ENCODE data around the gene MAP4K5.
"Not testable (repeated sequence)": the region's sequence is repeated elsewhere in the genome, so short reads cannot be mapped to it uniquely, and the experiment has no call there.

MAP4K5 gene

DNA sequence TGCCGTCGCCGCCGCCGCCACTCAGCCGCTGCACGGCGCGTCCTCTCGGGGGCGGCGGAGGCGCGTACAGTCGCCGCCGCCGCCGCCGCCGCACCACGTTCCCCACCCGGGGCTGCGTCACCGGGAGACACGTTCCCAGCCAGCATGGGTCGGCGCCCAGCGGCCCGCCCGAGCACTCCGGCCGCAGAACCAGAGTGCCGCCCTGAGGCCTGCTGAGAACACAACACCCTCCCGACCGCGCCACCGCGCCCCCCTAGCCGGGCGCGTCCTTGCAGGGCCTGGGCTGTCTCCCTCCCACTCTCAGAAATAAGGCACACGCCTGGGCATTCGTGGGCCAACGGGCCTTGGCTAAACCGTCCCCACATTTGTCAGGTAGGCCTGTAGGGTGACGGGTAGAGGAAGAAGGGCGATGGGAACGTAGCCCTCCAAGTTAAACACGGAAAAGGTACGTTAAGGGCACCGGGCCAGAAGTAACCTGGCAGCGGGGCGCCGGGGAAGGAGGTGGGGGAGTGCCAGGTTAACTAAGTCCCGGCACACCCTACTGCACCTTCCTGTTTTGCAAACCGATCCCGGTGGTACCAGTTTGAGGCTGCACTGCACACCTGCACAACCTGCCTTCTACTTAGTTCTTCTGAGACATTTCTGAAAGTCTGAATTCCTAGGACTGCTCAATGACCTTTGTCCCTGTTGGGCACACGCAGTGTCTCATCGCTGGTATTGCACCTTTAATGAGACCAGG lies at the start of gene MAP4K5:
MAP4K5 (minus strand) TSS at position 68 of the 739 bp plus-strand sequence. CDS start 520 bp downstream, outside the sequence.
- Mint-ChIP-seq H3K4me3 (peak within 1 kb of the TSS; percentile 86), H3K36me3 (peaks cover 17% of the 10 kb centered on the region), H3K27ac (peak within 1 kb of the TSS; percentile 87), H3K4me1 (peaks cover 44% of the 10 kb centered on the region), H3K9me3 (peaks cover 2% of the 10 kb centered on the region)
- DNase-seq (ENCODE audit: low spot score in 2 of 2) (peak; percentile 80 to 93), ATAC-seq (peak; percentile 98)

DNA sequence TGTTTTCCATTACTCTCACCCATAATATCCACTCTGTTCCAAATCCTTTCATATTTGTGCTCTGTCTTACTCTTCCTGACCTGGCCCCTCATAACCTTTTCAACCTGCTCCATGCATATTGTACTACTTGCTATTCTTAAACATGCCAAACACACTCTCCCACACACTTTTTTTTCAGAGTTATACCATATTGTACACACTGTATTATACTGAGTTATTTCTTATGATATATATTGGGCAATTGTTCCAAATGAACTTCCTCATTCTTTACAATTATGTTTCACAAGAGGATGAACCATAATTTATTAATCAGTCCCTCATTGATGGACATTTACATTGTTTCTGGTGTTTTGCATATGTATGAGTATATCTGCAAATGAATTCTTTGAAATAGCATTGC lies 46.1 kb upstream of the MAP4K5 start:
- Mint-ChIP-seq H3K27ac (no peak overlapping the region), H3K36me3 (no peaks in the 10 kb centered on the region), H3K4me1 (peaks cover 1% of the 10 kb centered on the region), H3K9me3 (no peaks in the 10 kb centered on the region), H3K4me3 (no peak overlapping the region)
- DNase-seq (ENCODE audit: low spot score in 2 of 2) (no peak), ATAC-seq (no peak)

- Mint-ChIP-seq H3K27ac (no peak overlapping the region), H3K9me3 (no peaks in the 10 kb centered on the region), H3K36me3 (no peaks in the 10 kb centered on the region), H3K4me3 (no peak overlapping the region), H3K4me1 (no peaks in the 10 kb centered on the region)
- DNase-seq (ENCODE audit: low spot score in 2 of 2) = no peak
- ATAC-seq = no peak
Measured at GRCh38 chr14:50577982-50578381, 45.6 kb upstream of the MAP4K5 start.

GRCh38 chr14:50575769-50576168 lies 43.4 kb upstream of the MAP4K5 start:
- H3K4me1 Mint-ChIP-seq = no peaks in the 10 kb centered on the region
- no peak overlapping the region for H3K27ac Mint-ChIP-seq
- no peak for DNase-seq (ENCODE audit: low spot score in 2 of 2)
- H3K9me3 Mint-ChIP-seq = peaks cover 5% of the 10 kb centered on the region
- H3K36me3 Mint-ChIP-seq = no peaks in the 10 kb centered on the region
- ATAC-seq = peak; percentile 57
- H3K4me3 Mint-ChIP-seq = no peak overlapping the region

GRCh38 chr14:50573862-50574261 lies 41.5 kb upstream of the MAP4K5 start:
- H3K27ac Mint-ChIP-seq = no peak overlapping the region
- H3K36me3 Mint-ChIP-seq = no peaks in the 10 kb centered on the region
- no peak for DNase-seq (ENCODE audit: low spot score in 2 of 2)
- no peaks in the 10 kb centered on the region for H3K4me1 Mint-ChIP-seq
- peak; percentile 63 for ATAC-seq
- peaks cover 16% of the 10 kb centered on the region for H3K9me3 Mint-ChIP-seq
- no peak overlapping the region for H3K4me3 Mint-ChIP-seq

GRCh38 chr14:50569714-50570274 lies 37.4 kb upstream of the MAP4K5 start:
- no peak overlapping the region for H3K27ac Mint-ChIP-seq

GRCh38 chr14:50562841-50563240 lies 30.5 kb upstream of the MAP4K5 start:
- H3K27ac Mint-ChIP-seq = no peak overlapping the region
- H3K36me3 Mint-ChIP-seq = no peaks in the 10 kb centered on the region
- ATAC-seq (no peak), DNase-seq (ENCODE audit: low spot score in 2 of 2) (no peak)
- H3K9me3 Mint-ChIP-seq = no peaks in the 10 kb centered on the region
- H3K4me1 Mint-ChIP-seq = peaks cover 8% of the 10 kb centered on the region
- no peak overlapping the region for H3K4me3 Mint-ChIP-seq

More at GRCh38 chr14:50569714-50570274, 37.4 kb upstream of the MAP4K5 start:
- Mint-ChIP-seq H3K9me3 (peaks cover 19% of the 10 kb centered on the region), H3K4me3 (no peak overlapping the region), H3K4me1 (no peaks in the 10 kb centered on the region), H3K36me3 (no peaks in the 10 kb centered on the region)
- DNase-seq (ENCODE audit: low spot score in 2 of 2) = no peak
- ATAC-seq = no peak

GRCh38 chr14:50560931-50561285 lies 28.5 kb upstream of the MAP4K5 start:
- H3K4me3 Mint-ChIP-seq = peak overlapping the region; percentile 74
- ATAC-seq (peak; percentile 83), DNase-seq (ENCODE audit: low spot score in 2 of 2) (peak; percentile 33 to 58)
- no peaks in the 10 kb centered on the region for H3K36me3 Mint-ChIP-seq
- peaks cover 8% of the 10 kb centered on the region for H3K4me1 Mint-ChIP-seq
- H3K9me3 Mint-ChIP-seq = no peaks in the 10 kb centered on the region
- H3K27ac Mint-ChIP-seq = no peak overlapping the region

- ATAC-seq = peak; percentile 84
- no peaks in the 10 kb centered on the region for H3K9me3 Mint-ChIP-seq
- H3K4me1 Mint-ChIP-seq = peaks cover 8% of the 10 kb centered on the region
- no peak within 1 kb of the TSS for H3K27ac Mint-ChIP-seq
- no peaks in the 10 kb centered on the region for H3K36me3 Mint-ChIP-seq
- peak; percentile 22 to 69 for DNase-seq (ENCODE audit: low spot score in 2 of 2)
- H3K4me3 Mint-ChIP-seq = peak within 1 kb of the TSS; percentile 74
Measured at GRCh38 chr14:50559990-50560930, 27.9 kb upstream of the MAP4K5 start, which contains the start of gene ATL1. Gene ATL1 (plus strand): TSS chr14:50560145. CDS start chr14:50560266, 121 bp downstream.

GRCh38 chr14:50552796-50553195 lies 20.4 kb upstream of the MAP4K5 start:
- not testable (repeated sequence) for H3K36me3 Mint-ChIP-seq; H3K27ac Mint-ChIP-seq; DNase-seq (ENCODE audit: low spot score in 2 of 2); H3K4me1 Mint-ChIP-seq; H3K9me3 Mint-ChIP-seq; ATAC-seq; H3K4me3 Mint-ChIP-seq

DNA sequence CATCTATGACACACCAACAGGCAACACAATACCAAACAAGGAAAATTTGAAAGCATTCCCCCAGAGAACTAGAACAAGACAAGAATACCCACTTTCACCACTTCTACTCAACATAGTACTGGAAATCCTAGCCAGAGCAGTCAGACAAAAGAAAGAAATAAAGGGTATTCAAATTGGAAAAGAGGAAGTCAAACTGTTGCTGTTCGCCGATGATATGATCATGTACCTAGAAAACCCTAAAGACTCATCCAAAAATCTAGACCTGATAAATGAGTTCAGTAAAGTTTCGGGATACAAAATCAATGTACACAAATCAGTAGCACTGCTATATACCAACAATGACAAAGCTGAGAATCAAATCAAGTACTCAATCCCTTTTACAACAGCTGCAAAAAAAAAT lies 19.5 kb upstream of the MAP4K5 start:
- no peak for ATAC-seq
- Mint-ChIP-seq H3K4me3 (no peak overlapping the region), H3K27ac (no peak overlapping the region), H3K36me3 (no peaks in the 10 kb centered on the region), H3K4me1 (no peaks in the 10 kb centered on the region), H3K9me3 (peaks cover 8% of the 10 kb centered on the region)
- DNase-seq (ENCODE audit: low spot score in 2 of 2) = no peak

GRCh38 chr14:50550294-50550693 lies 17.9 kb upstream of the MAP4K5 start:
- H3K4me1 Mint-ChIP-seq = no peaks in the 10 kb centered on the region
- ATAC-seq = no peak
- no peak overlapping the region for H3K27ac Mint-ChIP-seq

GRCh38 chr14:50545618-50546017 lies 13.2 kb upstream of the MAP4K5 start:
- H3K4me1 Mint-ChIP-seq = peaks cover 13% of the 10 kb centered on the region
- ATAC-seq = no peak
- no peak for DNase-seq (ENCODE audit: low spot score in 2 of 2)
- no peaks in the 10 kb centered on the region for H3K36me3 Mint-ChIP-seq
- H3K9me3 Mint-ChIP-seq = no peaks in the 10 kb centered on the region
- no peak overlapping the region for H3K27ac Mint-ChIP-seq
- H3K4me3 Mint-ChIP-seq = no peak overlapping the region

More at GRCh38 chr14:50550294-50550693, 17.9 kb upstream of the MAP4K5 start:
- no peaks in the 10 kb centered on the region for H3K36me3 Mint-ChIP-seq
- no peak overlapping the region for H3K4me3 Mint-ChIP-seq
- H3K9me3 Mint-ChIP-seq = peaks cover 8% of the 10 kb centered on the region
- no peak for DNase-seq (ENCODE audit: low spot score in 2 of 2)

DNA sequence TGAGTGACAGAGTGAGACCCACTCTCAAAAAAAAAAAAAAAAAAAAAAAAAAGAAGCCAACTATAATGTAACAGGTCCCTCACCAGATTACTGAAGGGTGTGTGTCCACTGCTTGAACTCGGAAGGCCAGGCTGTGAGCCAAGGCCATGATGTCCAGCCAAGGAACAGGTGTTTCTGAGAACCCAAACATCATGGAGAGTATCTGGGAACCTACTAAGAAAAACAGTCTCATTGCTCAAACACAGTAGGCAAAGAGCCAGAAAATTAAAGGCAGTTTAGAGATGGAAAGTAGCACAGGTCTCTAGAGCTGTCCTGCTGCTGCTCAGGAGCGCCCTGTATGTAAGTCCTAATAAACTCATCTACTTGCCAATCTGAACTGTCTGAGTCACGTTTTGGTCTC lies 12.5 kb upstream of the MAP4K5 start:
- no peak for ATAC-seq
- no peaks in the 10 kb centered on the region for H3K36me3 Mint-ChIP-seq
- no peak for DNase-seq (ENCODE audit: low spot score in 2 of 2)
- H3K4me1 Mint-ChIP-seq = peaks cover 13% of the 10 kb centered on the region
- H3K4me3 Mint-ChIP-seq = no peak overlapping the region
- H3K27ac Mint-ChIP-seq = no peak overlapping the region
- no peaks in the 10 kb centered on the region for H3K9me3 Mint-ChIP-seq

DNA sequence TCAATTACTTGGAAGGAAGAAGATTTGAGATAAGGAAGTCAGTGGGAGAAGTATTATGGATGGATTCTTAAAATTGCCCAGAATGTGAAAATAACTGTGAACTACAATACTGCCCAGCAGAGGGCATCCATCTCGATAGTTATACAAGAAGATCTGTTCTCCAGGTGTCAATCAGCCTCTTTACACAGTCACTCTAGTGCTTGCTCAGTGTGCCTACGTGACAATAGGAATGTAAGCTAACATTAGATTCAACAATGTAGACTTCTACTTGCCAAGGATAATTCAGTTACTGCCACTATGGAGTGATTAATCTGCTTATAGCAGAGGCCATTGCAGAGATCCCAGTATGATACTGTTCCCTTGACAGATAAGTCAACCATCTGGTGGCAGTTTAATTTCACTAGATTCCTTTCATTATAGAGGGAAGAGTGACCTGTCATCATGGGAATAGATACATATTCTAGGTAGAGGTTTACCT lies 10.6 kb upstream of the MAP4K5 start:
- peak in 1 of 2 donors; percentile 12 for DNase-seq (ENCODE audit: low spot score in 2 of 2)
- Mint-ChIP-seq H3K27ac (peak overlapping the region; percentile 46), H3K36me3 (no peaks in the 10 kb centered on the region), H3K4me3 (no peak overlapping the region), H3K9me3 (no peaks in the 10 kb centered on the region), H3K4me1 (peaks cover 13% of the 10 kb centered on the region)
- ATAC-seq = peak; percentile 94

All from stimulated activated effector memory CD8-positive, alpha-beta T cell treated with anti-CD3 and anti-CD28 coated beads, Interleukin-12 subunit alpha, Interleukin-12 subunit beta, amount 100 ng/mL, for 72 hours (primary cell).